ENCODE results near the gene EPHA1.
"Not testable (repeated sequence)": the region's sequence is repeated elsewhere in the genome, so short reads cannot be mapped to it uniquely, and the experiment has no call there.

The EPHA1 gene

DNA sequence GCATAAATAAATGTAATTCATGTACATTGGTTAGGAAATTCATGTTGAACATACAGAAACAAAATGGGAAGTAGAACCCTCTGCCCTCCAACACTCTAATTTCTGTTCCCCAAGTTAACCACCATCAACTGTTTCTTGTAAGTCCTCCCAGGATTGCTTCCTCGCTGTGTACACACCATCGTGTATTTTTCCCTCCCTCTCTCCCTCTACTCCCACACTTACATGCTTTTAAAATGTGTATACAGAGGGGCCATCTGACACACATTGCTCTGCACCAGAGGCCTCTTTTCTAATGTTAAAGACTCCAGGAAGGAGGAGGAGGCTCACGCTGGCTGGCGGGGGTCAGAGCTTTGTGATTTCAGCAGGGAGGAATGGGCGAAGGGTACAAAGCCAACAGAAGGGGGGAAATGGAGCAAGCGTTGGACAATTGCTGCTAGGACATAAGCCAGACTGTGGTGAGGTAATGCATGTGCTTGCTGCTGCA, 1.9 kb upstream of the EPHA1 start:
- H3K27ac ChIP-seq: no peak overlapping the region
- TF ChIP-seq ZFX (IDR thresholded peaks at IDR 0.05; ENCODE audit: borderline replicate concordance): no peak
- TF ChIP-seq, protein P1, sequence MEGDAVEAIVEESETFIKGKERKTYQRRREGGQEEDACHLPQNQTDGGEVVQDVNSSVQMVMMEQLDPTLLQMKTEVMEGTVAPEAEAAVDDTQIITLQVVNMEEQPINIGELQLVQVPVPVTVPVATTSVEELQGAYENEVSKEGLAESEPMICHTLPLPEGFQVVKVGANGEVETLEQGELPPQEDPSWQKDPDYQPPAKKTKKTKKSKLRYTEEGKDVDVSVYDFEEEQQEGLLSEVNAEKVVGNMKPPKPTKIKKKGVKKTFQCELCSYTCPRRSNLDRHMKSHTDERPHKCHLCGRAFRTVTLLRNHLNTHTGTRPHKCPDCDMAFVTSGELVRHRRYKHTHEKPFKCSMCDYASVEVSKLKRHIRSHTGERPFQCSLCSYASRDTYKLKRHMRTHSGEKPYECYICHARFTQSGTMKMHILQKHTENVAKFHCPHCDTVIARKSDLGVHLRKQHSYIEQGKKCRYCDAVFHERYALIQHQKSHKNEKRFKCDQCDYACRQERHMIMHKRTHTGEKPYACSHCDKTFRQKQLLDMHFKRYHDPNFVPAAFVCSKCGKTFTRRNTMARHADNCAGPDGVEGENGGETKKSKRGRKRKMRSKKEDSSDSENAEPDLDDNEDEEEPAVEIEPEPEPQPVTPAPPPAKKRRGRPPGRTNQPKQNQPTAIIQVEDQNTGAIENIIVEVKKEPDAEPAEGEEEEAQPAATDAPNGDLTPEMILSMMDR (IDR thresholded peaks at IDR 0.05): no peak

DNA sequence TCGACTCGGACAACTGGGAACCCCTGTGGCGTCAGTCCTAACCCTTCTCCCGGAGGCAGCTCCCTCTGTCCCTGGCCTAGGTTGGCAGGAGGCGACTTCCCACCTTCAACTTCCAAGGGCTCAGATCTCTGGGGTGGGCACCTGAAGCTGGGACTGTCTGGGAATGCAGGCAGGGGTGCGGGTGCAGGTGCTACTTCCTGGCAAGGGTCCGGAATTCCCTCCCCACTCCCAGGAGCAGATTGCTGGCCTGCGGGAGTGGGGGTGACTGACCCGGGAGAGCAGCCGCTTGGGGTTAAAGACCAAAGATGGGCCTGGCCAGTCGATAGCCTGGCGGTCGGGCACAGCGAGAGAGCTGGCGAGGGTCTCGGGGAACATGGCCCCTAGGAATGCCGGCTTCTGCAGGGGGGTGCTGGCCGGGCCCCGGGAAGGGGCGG, 387 bp downstream of the EPHA1 start:
- TF ChIP-seq, protein P1 (IDR thresholded peaks at IDR 0.05): no peak
- TF ChIP-seq ZFX (IDR thresholded peaks at IDR 0.05; ENCODE audit: borderline replicate concordance): no peak
- no peak overlapping the region for H3K27ac ChIP-seq

DNA sequence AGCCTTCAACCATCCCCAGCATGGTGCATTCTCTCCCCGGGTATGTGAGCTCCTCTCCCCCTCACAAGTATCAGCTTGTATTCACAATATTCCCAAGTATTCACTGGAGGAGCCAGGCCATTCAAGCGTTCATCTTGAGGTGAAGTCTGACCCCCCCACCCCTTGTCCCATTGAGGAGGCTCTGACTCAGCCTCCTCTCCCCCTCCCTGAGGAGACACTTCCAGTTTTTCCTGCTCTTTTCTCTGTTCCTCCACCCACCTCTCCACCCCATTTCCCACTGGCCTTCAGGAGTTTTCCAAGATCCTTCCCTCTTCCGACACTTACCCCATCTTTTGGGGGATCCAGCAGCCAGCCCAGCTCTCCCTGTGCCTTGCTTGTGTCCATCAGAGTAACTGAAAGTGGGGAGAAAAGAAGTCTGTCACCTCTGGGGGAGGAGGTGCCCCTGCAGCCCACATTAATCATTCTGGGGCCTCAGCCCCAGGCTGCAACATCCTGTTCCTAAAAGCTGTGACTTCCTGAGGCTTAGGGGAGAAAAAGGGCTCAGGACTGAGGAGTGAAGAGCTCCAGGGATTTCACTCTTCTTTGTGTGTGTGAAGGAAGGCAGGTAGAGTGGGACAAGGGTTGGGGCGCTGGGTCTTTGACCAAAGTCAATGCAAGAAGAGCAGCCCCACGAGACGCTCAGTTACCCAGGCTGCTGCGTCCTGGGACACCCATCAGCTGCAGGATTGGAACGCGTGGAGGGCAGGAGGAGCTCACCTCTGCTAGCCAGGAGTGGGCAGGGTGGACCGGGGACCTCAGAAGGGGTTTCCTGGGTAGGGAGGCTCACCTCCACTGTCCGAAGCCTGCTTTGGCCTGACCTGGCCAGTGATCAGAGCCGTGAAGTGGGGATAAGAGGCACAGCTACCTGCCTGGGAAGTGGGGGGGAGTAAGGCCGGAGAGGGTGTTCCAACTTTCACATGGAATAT, 1.1 kb downstream of the EPHA1 start:
- H3K27ac ChIP-seq: no peak overlapping the region
- TF ChIP-seq, protein P1 (IDR thresholded peaks at IDR 0.05): no peak
- TF ChIP-seq ZFX (IDR thresholded peaks at IDR 0.05; ENCODE audit: borderline replicate concordance): no peak

DNA sequence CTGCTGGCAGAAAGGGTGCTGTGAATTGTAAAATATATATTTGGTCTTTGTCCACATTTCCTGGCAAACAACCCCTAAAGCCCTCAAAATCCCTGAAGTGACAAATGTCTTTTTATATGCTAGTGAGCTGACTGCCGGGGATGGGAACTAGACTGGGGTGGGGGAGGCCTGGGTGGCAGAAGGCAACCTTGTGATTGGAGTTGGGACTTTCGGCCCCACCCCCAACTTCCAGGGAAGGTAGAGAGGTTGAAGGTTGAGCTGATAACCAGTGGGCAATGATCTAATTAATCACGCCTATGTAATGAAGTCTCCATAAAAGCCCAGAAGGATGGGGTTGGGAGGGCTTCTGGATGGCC, 2.7 kb downstream of the EPHA1 start:
- TF ChIP-seq ZFX (IDR thresholded peaks at IDR 0.05; ENCODE audit: borderline replicate concordance): no peak
- TF ChIP-seq, protein P1 (IDR thresholded peaks at IDR 0.05): no peak
- no peak overlapping the region for H3K27ac ChIP-seq

DNA sequence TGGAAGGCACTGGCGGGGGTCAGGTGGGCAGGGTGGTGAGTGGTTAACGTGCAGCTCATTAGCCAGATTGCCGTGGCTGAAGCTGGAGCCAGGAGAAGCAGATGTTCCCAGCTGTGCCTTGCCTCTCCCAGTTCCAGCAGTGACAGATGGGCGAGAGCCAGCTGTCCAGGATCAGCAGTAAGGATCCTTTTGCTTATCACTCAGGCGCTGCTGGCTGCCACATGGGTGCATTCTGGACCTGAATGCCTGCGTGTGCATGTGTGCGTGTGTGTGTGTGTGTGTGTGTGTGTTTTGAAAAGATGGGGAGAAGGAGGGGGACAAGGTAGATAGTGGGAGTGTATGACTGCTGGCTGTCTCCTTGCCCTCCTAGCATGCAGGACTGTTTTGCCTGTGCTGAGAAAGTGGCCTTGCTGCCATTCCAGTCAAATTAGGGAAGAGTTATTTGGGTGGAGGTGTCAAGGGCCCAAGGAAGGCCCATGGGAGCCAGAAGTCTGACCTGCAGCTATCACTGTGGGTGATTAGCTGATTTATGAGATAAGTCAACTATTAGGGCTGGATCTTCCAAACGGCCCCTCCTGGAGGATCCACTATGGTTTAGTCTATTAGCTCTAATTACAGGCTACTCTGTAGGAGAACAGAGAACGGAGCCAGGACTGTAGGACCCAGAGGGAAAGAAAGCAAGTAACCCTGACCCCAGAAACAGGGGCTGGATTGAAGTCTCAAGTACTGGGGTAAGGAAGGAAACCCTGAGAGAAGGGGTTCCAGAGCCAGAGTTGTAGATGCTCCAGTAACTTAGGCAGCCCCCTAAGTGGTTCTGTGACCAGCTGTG, 3.3 kb downstream of the EPHA1 start:
- no peak overlapping the region for H3K27ac ChIP-seq

DNA sequence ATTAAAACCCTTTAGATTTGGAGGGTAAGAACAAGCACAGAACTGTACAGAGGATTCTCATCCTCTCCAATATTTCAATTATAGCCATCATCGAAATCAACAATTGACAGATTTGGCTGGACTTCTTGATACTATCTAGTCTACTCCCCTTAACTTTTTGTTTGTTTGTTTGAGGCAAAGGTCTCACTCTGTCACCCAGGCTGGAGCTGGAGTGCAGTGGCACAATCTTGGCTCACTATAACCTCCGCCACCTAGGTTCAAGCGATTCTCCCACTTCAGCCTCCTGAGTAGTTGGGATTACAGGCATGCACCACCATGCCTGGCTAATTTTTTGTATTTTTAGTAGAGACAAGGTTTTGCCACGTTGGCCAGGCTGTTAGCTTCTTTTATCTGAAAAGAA, 6.4 kb downstream of the EPHA1 start:
- not testable (repeated sequence) for H3K27ac ChIP-seq

More for the DNA sequence above, 3.3 kb downstream of the EPHA1 start:
- no peak for TF ChIP-seq ZFX (IDR thresholded peaks at IDR 0.05; ENCODE audit: borderline replicate concordance)
- TF ChIP-seq, protein P1 (IDR thresholded peaks at IDR 0.05): no peak

DNA sequence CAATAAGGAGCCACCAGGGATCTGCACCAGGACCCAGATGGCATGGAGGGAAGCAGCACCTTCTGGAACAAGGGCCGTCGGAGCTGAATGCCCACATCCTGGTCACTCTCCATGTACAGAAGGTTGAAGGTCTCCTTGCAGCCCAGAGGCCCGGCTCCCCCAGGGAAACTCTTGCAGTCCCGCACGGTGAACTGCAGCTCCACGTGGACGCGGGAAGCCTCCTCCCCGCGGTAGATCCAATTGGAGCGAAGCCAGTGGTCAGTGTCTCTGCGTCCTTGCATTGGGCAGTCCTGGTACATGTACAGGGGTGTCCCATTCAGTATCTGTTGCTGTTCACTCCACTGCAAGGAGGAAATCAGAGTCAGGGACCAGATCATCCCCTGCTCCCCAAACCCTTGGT, 7.4 kb downstream of the EPHA1 start:
- no peak for TF ChIP-seq ZFX (IDR thresholded peaks at IDR 0.05; ENCODE audit: borderline replicate concordance)
- TF ChIP-seq, protein P1 (IDR thresholded peaks at IDR 0.05): no peak
- H3K27ac ChIP-seq: no peak overlapping the region
